ENCODE results near the gene ZNF235.

Gene ZNF235

DNA sequence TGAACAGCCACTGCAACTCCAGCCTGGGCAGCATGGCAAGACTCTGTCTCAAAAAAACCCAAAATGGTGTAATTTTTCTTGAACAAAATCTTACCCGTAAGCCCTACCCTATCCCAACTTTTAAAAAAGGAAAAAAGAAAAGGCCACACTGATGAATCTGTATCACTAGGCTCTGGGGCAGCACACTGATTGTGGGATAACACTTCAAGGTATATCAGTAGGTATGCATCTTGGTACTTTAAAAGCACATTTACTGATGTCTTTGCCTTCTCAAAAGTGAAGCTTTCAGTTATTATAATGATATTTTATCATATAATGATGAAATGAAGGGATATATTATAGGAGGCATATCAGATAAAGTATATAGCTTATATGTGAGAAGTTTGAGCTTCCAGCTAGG lies 27.3 kb upstream of the ZNF235 start:
- Mint-ChIP-seq H3K4me3 (no peak overlapping the region), H3K36me3 (ENCODE audit: low read depth) (peaks cover 99% of the 10 kb centered on the region), H3K27me3 (ENCODE audit: low read depth, poor library complexity) (peaks cover 5% of the 10 kb centered on the region), H3K27ac (no peak overlapping the region), H3K9me3 (peaks cover 98% of the 10 kb centered on the region), H3K4me1 (no peaks in the 10 kb centered on the region)
- DNase-seq, result no peak
- TF ChIP-seq, protein P1, sequence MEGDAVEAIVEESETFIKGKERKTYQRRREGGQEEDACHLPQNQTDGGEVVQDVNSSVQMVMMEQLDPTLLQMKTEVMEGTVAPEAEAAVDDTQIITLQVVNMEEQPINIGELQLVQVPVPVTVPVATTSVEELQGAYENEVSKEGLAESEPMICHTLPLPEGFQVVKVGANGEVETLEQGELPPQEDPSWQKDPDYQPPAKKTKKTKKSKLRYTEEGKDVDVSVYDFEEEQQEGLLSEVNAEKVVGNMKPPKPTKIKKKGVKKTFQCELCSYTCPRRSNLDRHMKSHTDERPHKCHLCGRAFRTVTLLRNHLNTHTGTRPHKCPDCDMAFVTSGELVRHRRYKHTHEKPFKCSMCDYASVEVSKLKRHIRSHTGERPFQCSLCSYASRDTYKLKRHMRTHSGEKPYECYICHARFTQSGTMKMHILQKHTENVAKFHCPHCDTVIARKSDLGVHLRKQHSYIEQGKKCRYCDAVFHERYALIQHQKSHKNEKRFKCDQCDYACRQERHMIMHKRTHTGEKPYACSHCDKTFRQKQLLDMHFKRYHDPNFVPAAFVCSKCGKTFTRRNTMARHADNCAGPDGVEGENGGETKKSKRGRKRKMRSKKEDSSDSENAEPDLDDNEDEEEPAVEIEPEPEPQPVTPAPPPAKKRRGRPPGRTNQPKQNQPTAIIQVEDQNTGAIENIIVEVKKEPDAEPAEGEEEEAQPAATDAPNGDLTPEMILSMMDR (IDR thresholded peaks at IDR 0.05), result no peak

DNA sequence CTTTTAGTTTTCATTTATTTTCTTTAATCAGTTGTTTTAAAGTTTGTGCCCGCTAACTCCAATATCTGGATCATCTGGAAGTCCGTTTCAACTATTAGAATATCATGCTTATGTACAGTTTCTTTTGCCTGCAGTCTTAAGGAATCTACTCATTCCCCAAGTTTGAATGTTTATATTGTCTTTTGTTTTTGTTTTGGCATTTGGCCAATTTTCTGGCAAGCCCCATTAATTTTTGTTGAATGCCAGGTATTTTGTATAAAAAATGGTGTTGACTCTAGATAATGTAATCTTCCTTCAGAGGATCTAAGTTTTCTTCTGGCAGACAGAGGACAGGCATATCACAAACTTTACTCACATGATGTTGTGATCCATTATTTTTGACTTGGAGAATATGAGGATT lies 11.1 kb upstream of the ZNF235 start:
- Mint-ChIP-seq H3K27ac (no peak overlapping the region), H3K27me3 (ENCODE audit: low read depth, poor library complexity) (no peaks in the 10 kb centered on the region), H3K36me3 (ENCODE audit: low read depth) (peaks cover 28% of the 10 kb centered on the region), H3K9me3 (peaks cover 81% of the 10 kb centered on the region), H3K4me3 (no peak overlapping the region), H3K4me1 (no peaks in the 10 kb centered on the region)
- TF ChIP-seq, protein P1 (IDR thresholded peaks at IDR 0.05), result no peak
- no peak for DNase-seq

DNA sequence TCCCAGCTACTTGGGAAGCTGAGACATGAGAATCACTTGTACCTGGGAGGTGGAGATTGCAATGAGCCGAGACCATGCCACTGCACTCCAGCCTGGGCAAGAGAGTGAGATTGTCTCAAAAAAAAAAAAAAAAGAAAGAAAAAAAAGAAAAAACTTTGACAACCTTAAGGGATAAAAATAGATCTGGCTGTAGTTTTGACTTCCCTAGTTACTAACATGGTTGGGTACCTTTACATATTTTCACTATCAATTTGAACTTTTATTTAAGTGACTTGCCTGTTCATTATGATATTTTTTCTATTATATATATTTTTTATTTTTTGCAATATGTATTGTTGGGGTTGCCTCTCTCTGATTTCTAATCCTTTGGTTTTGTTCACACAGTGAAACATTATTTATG lies 8.4 kb upstream of the ZNF235 start:
- TF ChIP-seq, protein P1 (IDR thresholded peaks at IDR 0.05), result no peak
- Mint-ChIP-seq H3K27me3 (ENCODE audit: low read depth, poor library complexity) (peaks cover 4% of the 10 kb centered on the region), H3K27ac (no peak overlapping the region), H3K4me3 (no peak overlapping the region), H3K36me3 (ENCODE audit: low read depth) (peaks cover 21% of the 10 kb centered on the region), H3K9me3 (peaks cover 71% of the 10 kb centered on the region), H3K4me1 (no peaks in the 10 kb centered on the region)
- no peak for DNase-seq

DNA sequence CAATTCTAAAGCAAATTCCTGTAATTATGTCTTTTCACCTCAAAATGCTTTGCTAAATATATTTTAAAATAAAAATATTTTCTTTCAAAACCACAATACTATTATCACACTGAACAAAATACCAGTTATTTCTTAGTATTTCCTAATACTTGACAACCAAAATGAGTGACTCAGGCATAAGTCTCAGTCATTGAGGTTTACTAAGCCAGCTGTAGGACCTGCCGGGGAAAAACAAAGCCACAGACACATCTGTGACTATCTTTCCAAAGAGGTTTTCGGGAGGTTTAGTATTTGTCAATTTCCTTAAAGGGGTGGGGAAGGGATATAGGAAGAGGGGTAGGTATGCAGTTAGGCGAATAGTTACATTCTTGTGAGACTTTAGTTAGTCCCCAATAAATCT lies 3.2 kb upstream of the ZNF235 start:
- Mint-ChIP-seq H3K4me3 (no peak overlapping the region), H3K4me1 (peaks cover 14% of the 10 kb centered on the region), H3K27me3 (ENCODE audit: low read depth, poor library complexity) (peaks cover 13% of the 10 kb centered on the region), H3K36me3 (ENCODE audit: low read depth) (peaks cover 9% of the 10 kb centered on the region), H3K27ac (no peak overlapping the region), H3K9me3 (peaks cover 56% of the 10 kb centered on the region)
- TF ChIP-seq, protein P1 (IDR thresholded peaks at IDR 0.05), result no peak
- no peak for DNase-seq

DNA sequence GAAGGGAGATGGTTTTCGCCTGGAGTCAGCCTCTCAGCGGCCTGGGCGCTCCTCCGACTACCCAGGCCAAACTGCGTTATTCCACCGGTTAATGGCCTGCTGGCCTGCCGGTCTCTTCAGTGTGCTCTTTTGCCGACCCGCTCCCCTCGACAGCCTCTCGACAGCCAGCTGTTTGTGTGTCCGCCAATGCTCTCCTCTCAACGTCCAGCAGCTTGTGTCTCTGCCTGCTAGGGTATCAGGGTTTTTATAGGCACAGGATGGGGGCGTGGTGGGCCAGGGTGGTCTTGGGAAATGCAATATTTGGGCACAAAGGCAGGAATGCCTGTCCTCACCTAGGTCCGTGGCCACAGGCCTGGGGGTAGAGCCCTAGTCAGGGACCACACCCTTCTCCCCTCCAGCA lies 1.5 kb upstream of the ZNF235 start:
- TF ChIP-seq, protein P1 (IDR thresholded peaks at IDR 0.05), result no peak
- peaks cover 14% of the 10 kb centered on the region for H3K4me1 Mint-ChIP-seq
- H3K27ac Mint-ChIP-seq, result no peak overlapping the region
- peaks cover 13% of the 10 kb centered on the region for H3K27me3 Mint-ChIP-seq (ENCODE audit: low read depth, poor library complexity)
- H3K36me3 Mint-ChIP-seq (ENCODE audit: low read depth), result peaks cover 20% of the 10 kb centered on the region
- H3K9me3 Mint-ChIP-seq, result peaks cover 45% of the 10 kb centered on the region
- no peak for DNase-seq
- H3K4me3 Mint-ChIP-seq, result no peak overlapping the region

DNA sequence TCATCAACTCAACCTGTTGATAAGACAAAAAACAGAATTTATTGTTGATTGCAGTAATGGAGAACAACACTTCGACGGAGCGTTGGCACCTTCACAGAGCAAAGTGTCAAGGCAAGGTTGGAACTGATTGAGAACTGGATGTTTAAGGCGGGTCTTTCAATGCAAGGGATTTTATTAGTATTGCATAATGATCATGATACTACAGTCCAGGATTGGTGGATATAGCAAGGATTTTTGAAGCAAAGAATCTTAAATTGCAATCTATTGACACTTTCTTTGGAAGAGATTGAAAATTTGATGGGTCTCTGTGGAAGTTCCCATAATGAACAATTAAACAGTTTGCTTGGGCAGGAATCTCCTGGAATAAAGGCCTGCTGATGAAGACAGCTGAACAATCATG lies 632 bp upstream of the ZNF235 start:
- Mint-ChIP-seq H3K27ac (no peak overlapping the region), H3K4me1 (peaks cover 14% of the 10 kb centered on the region), H3K36me3 (ENCODE audit: low read depth) (peaks cover 28% of the 10 kb centered on the region), H3K4me3 (peak overlapping the region; percentile 99), H3K27me3 (ENCODE audit: low read depth, poor library complexity) (peaks cover 13% of the 10 kb centered on the region), H3K9me3 (peaks cover 43% of the 10 kb centered on the region)
- no peak for DNase-seq
- TF ChIP-seq, protein P1 (IDR thresholded peaks at IDR 0.05), result no peak

Measured in nephron progenitor cell (in vitro differentiated cells).